Measurements from ENCODE around the gene WASF1.
"Not testable (repeated sequence)": the region's sequence is repeated elsewhere in the genome, so short reads cannot be mapped to it uniquely, and the experiment has no call there.

WASF1 gene

GRCh38 chr6:110173506-110174132 lies 5.9 kb downstream of the WASF1 start:
- FAIRE-seq, result no peak

- no peak for FAIRE-seq
Measured at GRCh38 chr6:110170081-110170480, 9.4 kb downstream of the WASF1 start.

- no peak for FAIRE-seq
Measured at GRCh38 chr6:110158479-110158878, 21.0 kb downstream of the WASF1 start.

GRCh38 chr6:110147870-110148269 lies 31.6 kb downstream of the WASF1 start:
- no peak for FAIRE-seq

- no peak for FAIRE-seq
Measured at GRCh38 chr6:110140650-110141049, 38.8 kb downstream of the WASF1 start.

- no peak for FAIRE-seq
Measured at GRCh38 chr6:110139052-110139451, 40.4 kb downstream of the WASF1 start.

- FAIRE-seq, result no peak
Measured at GRCh38 chr6:110137924-110138887, 41.3 kb downstream of the WASF1 start.

GRCh38 chr6:110130362-110130761 lies 49.1 kb downstream of the WASF1 start:
- FAIRE-seq, result no peak

GRCh38 chr6:110128418-110128817 lies 51.1 kb downstream of the WASF1 start:
- FAIRE-seq, result no peak

GRCh38 chr6:110125361-110125760 lies 54.1 kb downstream of the WASF1 start:
- no peak for FAIRE-seq

- not testable (repeated sequence) for FAIRE-seq
Measured at GRCh38 chr6:110121655-110122054, 57.8 kb downstream of the WASF1 start.

GRCh38 chr6:110116258-110116657 lies 63.2 kb downstream of the WASF1 start:
- no peak for FAIRE-seq

GRCh38 chr6:110114004-110114403 lies 65.5 kb downstream of the WASF1 start:
- FAIRE-seq, result no peak

- no peak for FAIRE-seq
Measured at GRCh38 chr6:110105296-110105695, 74.2 kb downstream of the WASF1 start.

- FAIRE-seq, result no peak
Measured at GRCh38 chr6:110103260-110103659, 76.2 kb downstream of the WASF1 start.

GRCh38 chr6:110102411-110102810 lies 77.1 kb downstream of the WASF1 start:
- no peak for FAIRE-seq

- FAIRE-seq, result no peak
Measured at GRCh38 chr6:110101885-110102284, 77.6 kb downstream of the WASF1 start.

GRCh38 chr6:110098511-110099116 lies 80.9 kb downstream of the WASF1 start:
- no peak for FAIRE-seq

GRCh38 chr6:110097443-110097842 lies 82.0 kb downstream of the WASF1 start:
- no peak for FAIRE-seq

- FAIRE-seq, result no peak
Measured at GRCh38 chr6:110095935-110096334, 83.5 kb downstream of the WASF1 start.

- no peak for FAIRE-seq
Measured at GRCh38 chr6:110095101-110095500, 84.4 kb downstream of the WASF1 start.

GRCh38 chr6:110093981-110094380 lies 85.5 kb downstream of the WASF1 start:
- FAIRE-seq, result no peak

- FAIRE-seq, result no peak
Measured at GRCh38 chr6:110090876-110091275, 88.6 kb downstream of the WASF1 start.

GRCh38 chr6:110089323-110089722 lies 90.1 kb downstream of the WASF1 start:
- FAIRE-seq, result no peak
